ENCODE results near the gene CEP250.

DNA sequence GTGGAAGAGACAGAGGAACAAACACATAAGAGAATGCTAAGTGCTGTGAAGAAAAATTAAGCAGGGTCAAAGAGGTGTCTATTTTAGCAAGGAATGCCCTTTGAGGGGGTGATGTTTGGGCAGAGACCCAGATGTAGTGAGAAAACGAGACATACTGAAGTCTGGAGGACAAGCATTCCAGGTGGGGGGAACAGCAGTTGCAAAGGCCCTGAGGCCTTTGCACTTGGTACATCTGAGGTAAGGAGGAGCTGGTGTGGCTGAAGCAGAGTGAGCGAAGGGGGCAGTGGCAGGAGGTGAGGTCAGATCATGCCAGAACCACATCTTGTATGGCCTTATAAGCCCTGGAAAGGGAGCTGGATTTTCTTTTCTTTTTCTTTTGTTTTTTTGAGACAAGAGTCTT is 11.2 kb upstream of the CEP250 start:
- TF ChIP-seq, protein P1, sequence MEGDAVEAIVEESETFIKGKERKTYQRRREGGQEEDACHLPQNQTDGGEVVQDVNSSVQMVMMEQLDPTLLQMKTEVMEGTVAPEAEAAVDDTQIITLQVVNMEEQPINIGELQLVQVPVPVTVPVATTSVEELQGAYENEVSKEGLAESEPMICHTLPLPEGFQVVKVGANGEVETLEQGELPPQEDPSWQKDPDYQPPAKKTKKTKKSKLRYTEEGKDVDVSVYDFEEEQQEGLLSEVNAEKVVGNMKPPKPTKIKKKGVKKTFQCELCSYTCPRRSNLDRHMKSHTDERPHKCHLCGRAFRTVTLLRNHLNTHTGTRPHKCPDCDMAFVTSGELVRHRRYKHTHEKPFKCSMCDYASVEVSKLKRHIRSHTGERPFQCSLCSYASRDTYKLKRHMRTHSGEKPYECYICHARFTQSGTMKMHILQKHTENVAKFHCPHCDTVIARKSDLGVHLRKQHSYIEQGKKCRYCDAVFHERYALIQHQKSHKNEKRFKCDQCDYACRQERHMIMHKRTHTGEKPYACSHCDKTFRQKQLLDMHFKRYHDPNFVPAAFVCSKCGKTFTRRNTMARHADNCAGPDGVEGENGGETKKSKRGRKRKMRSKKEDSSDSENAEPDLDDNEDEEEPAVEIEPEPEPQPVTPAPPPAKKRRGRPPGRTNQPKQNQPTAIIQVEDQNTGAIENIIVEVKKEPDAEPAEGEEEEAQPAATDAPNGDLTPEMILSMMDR (IDR thresholded peaks at IDR 0.05) = no peak
- TF ChIP-seq ZFX (IDR thresholded peaks at IDR 0.05; ENCODE audit: borderline replicate concordance) = no peak

Measured in 22Rv1 (cell line).